HG02884 (cell line): Measurements from ENCODE around the gene LAMP1.
"Not testable (repeated sequence)": the region's sequence is repeated elsewhere in the genome, so short reads cannot be mapped to it uniquely, and the experiment has no call there.

Source experiments
- ATAC-seq: cut with Tn5 transposase; IDR thresholded peaks from one replicate; pipeline ENCODE4 v1.9.1; 2021; ENCODE audit warnings: mild to moderate bottlenecking, moderate library complexity; ENCODE audit not compliant: unreplicated experiment

The LAMP1 gene

GRCh38 chr13:113327391-113327765 lies 30.3 kb downstream of the LAMP1 start:
- no peak for ATAC-seq

- no peak for ATAC-seq
Observed at GRCh38 chr13:113327766-113328471, 30.9 kb downstream of the LAMP1 start.

- ATAC-seq, result no peak
Observed at GRCh38 chr13:113328851-113329250, 31.8 kb downstream of the LAMP1 start.

- ATAC-seq, result no peak
Observed at GRCh38 chr13:113329656-113330312, 32.7 kb downstream of the LAMP1 start.

- no peak for ATAC-seq
Observed at GRCh38 chr13:113332615-113333014, 35.6 kb downstream of the LAMP1 start.

- ATAC-seq, result no peak
Observed at GRCh38 chr13:113333076-113333475, 36.0 kb downstream of the LAMP1 start.

- no peak for ATAC-seq
Observed at GRCh38 chr13:113337556-113337955, 40.5 kb downstream of the LAMP1 start.

GRCh38 chr13:113337976-113338375 lies 40.9 kb downstream of the LAMP1 start:
- no peak for ATAC-seq

GRCh38 chr13:113338451-113338850 lies 41.4 kb downstream of the LAMP1 start:
- no peak for ATAC-seq

- ATAC-seq, result no peak
Observed at GRCh38 chr13:113342820-113343691, 46.0 kb downstream of the LAMP1 start.

GRCh38 chr13:113343692-113343968 lies 46.6 kb downstream of the LAMP1 start:
- no peak for ATAC-seq

- no peak for ATAC-seq
Observed at GRCh38 chr13:113345486-113345885, 48.4 kb downstream of the LAMP1 start.

GRCh38 chr13:113347736-113348225 lies 50.7 kb downstream of the LAMP1 start:
- ATAC-seq, result not testable (repeated sequence)

GRCh38 chr13:113348591-113348990 lies 51.6 kb downstream of the LAMP1 start:
- ATAC-seq, result no peak

GRCh38 chr13:113349050-113349449 lies 52.0 kb downstream of the LAMP1 start:
- no peak for ATAC-seq

- ATAC-seq, result no peak
Observed at GRCh38 chr13:113349491-113349890, 52.5 kb downstream of the LAMP1 start.

GRCh38 chr13:113350065-113350937 lies 53.3 kb downstream of the LAMP1 start:
- ATAC-seq, result no peak

- ATAC-seq, result no peak
Observed at GRCh38 chr13:113350938-113351335, 53.9 kb downstream of the LAMP1 start.

- no peak for ATAC-seq
Observed at GRCh38 chr13:113351514-113352026, 54.5 kb downstream of the LAMP1 start.

- no peak for ATAC-seq
Observed at GRCh38 chr13:113353254-113353653, 56.2 kb downstream of the LAMP1 start.
